Measurements from ENCODE around the gene GAL3ST1.
"Not testable (repeated sequence)": the region's sequence is repeated elsewhere in the genome, so short reads cannot be mapped to it uniquely, and the experiment has no call there.

Gene GAL3ST1

DNA sequence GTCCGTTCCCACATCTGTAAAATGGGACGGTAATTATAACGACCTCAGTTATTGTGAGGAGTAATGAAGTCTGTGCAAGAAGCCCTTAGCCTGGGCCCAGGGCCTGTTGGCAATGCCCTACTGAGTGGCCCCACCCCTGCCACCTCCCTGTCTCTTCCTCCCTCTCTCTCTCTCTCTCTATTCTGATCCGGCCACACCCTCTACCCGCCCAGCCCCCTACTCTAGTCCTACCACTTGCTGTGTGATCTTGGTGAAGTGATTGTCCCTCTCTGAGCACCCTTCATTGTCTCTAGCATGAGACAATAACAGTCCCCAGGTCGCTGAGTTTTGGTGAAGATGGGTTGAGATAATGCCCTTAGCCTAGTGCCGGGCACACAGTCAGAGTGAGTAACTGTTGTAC, 20.5 kb downstream of the GAL3ST1 start:
- H3K27ac ChIP-seq: no peak overlapping the region
- TF ChIP-seq, protein P1, sequence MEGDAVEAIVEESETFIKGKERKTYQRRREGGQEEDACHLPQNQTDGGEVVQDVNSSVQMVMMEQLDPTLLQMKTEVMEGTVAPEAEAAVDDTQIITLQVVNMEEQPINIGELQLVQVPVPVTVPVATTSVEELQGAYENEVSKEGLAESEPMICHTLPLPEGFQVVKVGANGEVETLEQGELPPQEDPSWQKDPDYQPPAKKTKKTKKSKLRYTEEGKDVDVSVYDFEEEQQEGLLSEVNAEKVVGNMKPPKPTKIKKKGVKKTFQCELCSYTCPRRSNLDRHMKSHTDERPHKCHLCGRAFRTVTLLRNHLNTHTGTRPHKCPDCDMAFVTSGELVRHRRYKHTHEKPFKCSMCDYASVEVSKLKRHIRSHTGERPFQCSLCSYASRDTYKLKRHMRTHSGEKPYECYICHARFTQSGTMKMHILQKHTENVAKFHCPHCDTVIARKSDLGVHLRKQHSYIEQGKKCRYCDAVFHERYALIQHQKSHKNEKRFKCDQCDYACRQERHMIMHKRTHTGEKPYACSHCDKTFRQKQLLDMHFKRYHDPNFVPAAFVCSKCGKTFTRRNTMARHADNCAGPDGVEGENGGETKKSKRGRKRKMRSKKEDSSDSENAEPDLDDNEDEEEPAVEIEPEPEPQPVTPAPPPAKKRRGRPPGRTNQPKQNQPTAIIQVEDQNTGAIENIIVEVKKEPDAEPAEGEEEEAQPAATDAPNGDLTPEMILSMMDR (conservative IDR thresholded peaks at IDR 0.05): no peak

DNA sequence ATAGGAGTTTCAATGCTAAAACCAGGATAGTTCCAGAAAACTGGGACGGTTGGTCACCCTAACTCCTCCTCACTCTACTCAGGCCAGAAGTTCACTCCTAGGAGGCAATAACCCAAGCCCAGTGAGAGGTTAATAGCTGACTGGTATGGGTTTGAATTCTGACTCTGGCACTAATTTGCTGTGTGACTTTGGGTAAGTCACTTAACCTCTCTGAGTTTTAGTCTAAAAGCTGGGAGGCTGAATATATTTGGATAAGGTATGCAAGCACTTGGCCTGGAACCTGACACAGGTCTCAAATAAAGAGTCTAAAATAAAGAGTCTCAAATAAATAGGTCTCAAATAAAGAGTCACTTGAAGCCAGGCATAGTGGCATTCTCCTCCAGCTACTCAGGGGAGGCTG, 21.7 kb downstream of the GAL3ST1 start:
- TF ChIP-seq, protein P1 (conservative IDR thresholded peaks at IDR 0.05): no peak
- no peak overlapping the region for H3K27ac ChIP-seq

DNA sequence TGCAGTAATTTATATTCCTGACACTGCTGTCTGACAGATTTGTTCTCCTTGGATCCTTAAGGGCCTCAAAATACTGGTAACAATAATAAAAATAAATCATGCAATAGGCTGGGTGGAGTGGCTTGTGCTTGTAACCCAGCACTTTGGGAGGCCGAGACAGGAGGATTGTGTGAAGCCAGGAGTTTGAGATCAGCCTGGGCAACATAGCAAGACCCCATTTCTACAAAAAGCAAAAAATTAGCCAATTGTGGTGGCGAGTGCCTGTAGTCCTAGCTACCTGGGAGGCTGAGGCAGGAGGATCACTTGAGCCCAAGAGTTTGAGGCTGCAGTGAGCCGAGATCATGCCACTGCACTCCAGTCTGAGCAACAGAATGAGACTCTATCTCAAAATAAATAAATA, 22.7 kb downstream of the GAL3ST1 start:
- H3K27ac ChIP-seq: not testable (repeated sequence)

DNA sequence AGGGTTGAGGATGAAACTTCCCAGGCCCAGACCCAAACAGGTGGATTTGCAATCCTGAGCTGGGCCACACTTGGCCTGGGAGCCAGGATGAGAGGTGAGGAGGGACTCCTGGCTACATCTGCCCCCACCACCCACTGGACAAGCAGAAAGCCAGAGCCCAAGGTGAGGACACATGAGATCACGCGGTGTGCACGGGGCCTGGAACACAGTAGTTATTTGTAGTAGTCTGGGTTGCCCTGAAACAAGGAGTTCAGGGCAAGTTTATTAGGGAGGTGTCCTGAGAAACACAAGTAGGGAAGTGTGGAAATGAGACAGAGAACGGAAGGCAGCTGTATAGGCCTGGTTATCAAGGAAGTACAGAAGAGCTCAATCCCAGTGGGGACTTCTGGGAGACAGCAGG, 27.3 kb downstream of the GAL3ST1 start:
- TF ChIP-seq, protein P1 (conservative IDR thresholded peaks at IDR 0.05): no peak
- no peak overlapping the region for H3K27ac ChIP-seq

DNA sequence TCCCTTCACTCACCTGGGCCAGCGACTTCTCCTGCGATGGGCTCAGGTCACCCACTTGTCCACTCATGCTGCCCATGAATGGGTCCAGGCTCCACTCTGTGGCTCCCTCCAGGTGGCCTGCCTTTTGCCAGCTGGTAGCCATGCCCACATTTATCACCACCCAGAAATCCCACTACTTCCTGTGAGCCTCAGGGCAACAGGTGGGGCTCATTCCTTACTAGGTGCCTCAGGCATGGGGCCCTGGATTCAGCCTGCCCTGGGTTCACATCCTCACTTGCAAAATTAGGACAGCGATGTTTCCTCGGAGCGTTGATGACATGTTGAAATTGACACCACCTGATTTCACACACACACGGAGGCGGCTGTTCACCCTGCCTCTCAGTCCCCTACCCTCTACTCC, 27.8 kb downstream of the GAL3ST1 start, which contains the start of gene SEC14L6:
Gene SEC14L6 (minus strand): TSS at position 126 of the 400 bp plus-strand sequence. CDS start 59 bp downstream, at position 67.
- TF ChIP-seq, protein P1 (conservative IDR thresholded peaks at IDR 0.05): no peak
- H3K27ac ChIP-seq: no peak within 1 kb of the TSS

DNA sequence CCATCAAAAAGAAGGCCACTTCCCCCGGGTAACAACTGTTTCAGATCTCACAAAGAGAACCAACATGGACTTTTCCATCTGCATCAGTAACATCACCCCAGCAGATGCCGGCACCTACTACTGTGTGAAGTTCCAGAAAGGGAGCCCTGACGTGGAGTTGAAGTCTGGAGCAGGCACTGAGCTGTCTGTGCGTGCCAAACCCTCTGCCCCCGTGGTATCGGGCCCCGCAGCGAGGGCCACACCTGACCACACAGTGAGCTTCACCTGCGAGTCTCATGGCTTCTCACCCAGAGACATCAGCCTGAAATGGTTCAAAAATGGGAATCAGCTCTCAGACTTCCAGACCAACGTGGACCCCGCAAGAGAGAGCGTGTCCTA, 31.7 kb downstream of the GAL3ST1 start:
- H3K27ac ChIP-seq: peak overlapping the region; percentile 49; the same call in 1 of the 2 replicates
- TF ChIP-seq, protein P1 (conservative IDR thresholded peaks at IDR 0.05): no peak

DNA sequence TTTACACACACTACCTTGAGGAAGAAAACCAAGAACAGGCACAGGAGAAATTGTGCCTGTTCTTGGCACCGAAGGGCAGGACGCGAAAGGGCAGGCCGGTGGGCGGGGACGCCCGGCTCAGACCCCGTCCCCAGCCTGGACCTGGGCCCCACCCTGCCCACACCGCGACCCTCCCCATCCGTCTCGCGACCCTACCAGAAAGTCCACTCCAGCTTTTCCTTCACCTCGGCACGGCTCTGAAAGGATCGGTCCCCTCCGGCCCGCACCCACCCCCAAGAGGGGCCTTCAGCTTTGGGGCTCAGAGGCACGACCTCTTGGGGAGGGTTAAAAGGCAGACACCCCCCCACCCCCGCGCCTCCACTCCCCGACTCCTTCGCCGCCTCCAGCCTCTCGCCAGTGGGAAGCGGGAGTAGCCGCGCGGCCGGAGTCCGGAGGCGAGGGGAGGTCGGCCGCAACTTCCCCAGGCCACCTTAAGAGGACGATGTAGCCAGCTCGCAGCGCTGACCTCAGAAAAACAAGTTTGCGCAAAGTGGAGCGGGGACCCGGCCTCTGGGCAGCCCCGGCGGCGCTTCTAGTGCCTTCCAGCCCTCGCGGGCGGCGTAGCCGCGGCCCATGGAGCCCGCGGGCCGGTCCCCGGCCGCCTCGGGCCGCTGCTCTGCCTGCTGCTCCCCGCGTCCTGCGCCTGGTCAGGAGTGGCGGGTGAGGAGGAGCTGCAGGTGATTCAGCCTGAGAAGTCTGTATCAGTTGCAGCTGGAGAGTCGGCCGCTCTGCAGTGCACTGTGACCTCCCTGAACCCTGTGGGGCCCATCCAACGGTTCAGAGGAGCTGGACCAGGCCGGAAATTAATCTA, 32.3 kb downstream of the GAL3ST1 start:
- TF ChIP-seq, protein P1 (conservative IDR thresholded peaks at IDR 0.05): peak; percentile 17; the same call in 1 of the 2 replicates
- peak overlapping the region; percentile 49; the same call in 1 of the 2 replicates for H3K27ac ChIP-seq

DNA sequence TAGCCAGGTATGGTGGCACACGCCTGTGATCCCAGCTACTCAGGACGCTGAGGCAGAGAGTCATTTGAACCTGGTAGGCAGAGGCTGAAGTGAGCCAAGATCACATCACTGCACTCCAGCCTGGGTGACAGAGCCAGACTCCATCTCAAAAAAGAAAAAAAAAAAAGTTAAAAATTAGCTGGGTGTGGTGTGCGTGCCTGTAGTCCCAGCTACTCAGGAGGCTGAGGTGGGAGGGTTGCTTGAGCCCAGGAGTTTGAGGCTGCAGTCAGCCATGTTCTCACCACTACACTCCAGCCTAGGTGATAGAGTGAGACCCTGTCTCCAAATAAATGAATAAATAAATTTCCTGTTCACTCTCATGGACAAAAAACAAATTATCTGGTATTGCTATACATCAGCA, 33.0 kb downstream of the GAL3ST1 start:
- peak overlapping the region; percentile 49; the same call in 1 of the 2 replicates for H3K27ac ChIP-seq
